Neural progenitor cell (in vitro differentiated cells): ENCODE data around the gene RAB31. TPM values are rescaled to one million over a fixed set of nuclear protein-coding genes. Genes with fewer than 3 reads are reported as not detected.

Source experiments
- DNase-seq: peaks from one replicate; pipeline ENCODE4 v3.0.0-alpha.2; 2016; ENCODE audit warnings: low spot score
- H2AFZ ChIP-seq: fragments of 200-600 bp; sonication (generic); replicated peaks from 2 replicates; pipeline ENCODE4 v1.6.1; 2016; ENCODE audit warnings: antibody characterized with exemption
- H3F3A ChIP-seq: fragments of 200-600 bp; sonication (generic); 2 replicates; pipeline ENCODE4 v1.6.1; 2016; ENCODE audit warnings: antibody characterized with exemption, low read depth
- H3K27ac ChIP-seq: fragments of 200-600 bp; sonication (generic); 2 replicates; pipeline ENCODE4 v1.5.1; 2016; ENCODE audit warnings: mild to moderate bottlenecking
- H3K27me3 ChIP-seq: fragments of 200-600 bp; sonication (generic); 2 replicates; pipeline ENCODE4 v1.6.1; 2016; ENCODE audit warnings: mild to moderate bottlenecking, moderate library complexity
- H3K36me3 ChIP-seq: fragments of 200-600 bp; sonication (generic); 2 replicates; pipeline ENCODE4 v1.5.1; 2016
- H3K4me1 ChIP-seq: fragments of 200-600 bp; sonication (generic); 2 replicates; pipeline ENCODE4 v1.6.1; 2016; ENCODE audit warnings: mixed run types
- H3K4me2 ChIP-seq: fragments of 200-600 bp; sonication (generic); 2 replicates; pipeline ENCODE4 v1.6.1; 2016
- H3K4me3 ChIP-seq: fragments of 200-600 bp; sonication (generic); 2 replicates; pipeline ENCODE4 v1.5.1; 2016
- H3K79me2 ChIP-seq: fragments of 200-600 bp; sonication (generic); 2 replicates; pipeline ENCODE4 v1.6.1; 2016; ENCODE audit warnings: low read depth
- H3K9ac ChIP-seq: fragments of 200-600 bp; sonication (generic); 2 replicates; pipeline ENCODE4 v1.6.1; 2016
- H3K9me3 ChIP-seq: fragments of 200-600 bp; sonication (generic); 2 replicates; pipeline ENCODE4 v1.5.1; 2016; ENCODE audit warnings: low read depth
- H4K20me1 ChIP-seq: fragments of 200-600 bp; sonication (generic); 2 replicates; pipeline ENCODE4 v1.6.1; 2016; ENCODE audit warnings: low read depth
- H3K27ac Mint-ChIP-seq: 3 replicates; pipeline ENCODE4 v1.8.0; 2021; ENCODE audit warnings: mixed read lengths
- H3K27me3 Mint-ChIP-seq: 2 replicates; pipeline ENCODE4 v1.8.0; 2022; ENCODE audit warnings: low read depth, mild to moderate bottlenecking, inconsistent platforms, moderate library complexity, mixed read lengths; ENCODE audit not compliant: insufficient read depth
- H3K36me3 Mint-ChIP-seq: 3 replicates; pipeline ENCODE4 v1.8.0; 2021; ENCODE audit warnings: mixed read lengths
- H3K4me1 Mint-ChIP-seq: 3 replicates; pipeline ENCODE4 v1.8.0; 2021; ENCODE audit warnings: mixed read lengths
- H3K4me3 Mint-ChIP-seq: 3 replicates; pipeline ENCODE4 v1.8.0; 2021; ENCODE audit warnings: mild to moderate bottlenecking, moderate library complexity, mixed read lengths
- H3K9me3 Mint-ChIP-seq: 3 replicates; pipeline ENCODE4 v1.8.0; 2020; ENCODE audit warnings: mixed read lengths
- CTCF ChIP-seq: fragments of 200-600 bp; sonication (generic); IDR thresholded peaks from 2 replicates; pipeline ENCODE4 v1.5.1; 2017; ENCODE audit warnings: antibody characterized with exemption, mild to moderate bottlenecking
- EZH2 ChIP-seq: fragments of 200-600 bp; sonication (generic); IDR thresholded peaks from 2 replicates; pipeline ENCODE4 v1.6.1; 2017; ENCODE audit warnings: antibody characterized with exemption, mild to moderate bottlenecking, moderate library complexity
- EZH2phosphoT487 ChIP-seq: fragments of 200-600 bp; sonication (generic); IDR thresholded peaks from 2 replicates; pipeline ENCODE4 v1.6.1; 2017; ENCODE audit warnings: antibody characterized with exemption
- total RNA-seq: library from RNA; depleted of rRNA; stranded (reverse); fragments of >200 nt; gene quantifications from 2 replicates; pipeline ENCODE4 v1.2.3, GENCODE V29; 2015; ENCODE audit warnings: low replicate concordance

The RAB31 gene
- total RNA-seq, 1 donor from 2014 or later: 5.0 TPM

- H3K9me3 Mint-ChIP-seq: no peaks in the 10 kb centered on the region
- H3K27me3 Mint-ChIP-seq: peaks cover 10% of the 10 kb centered on the region
- peaks cover 7% of the 10 kb centered on the region for H3K4me1 ChIP-seq
- no peaks in the 10 kb centered on the region for H3K27me3 ChIP-seq
- H3K36me3 ChIP-seq: no peaks in the 10 kb centered on the region
- H4K20me1 ChIP-seq: no peaks in the 10 kb centered on the region
- no peak overlapping the region for H3K4me2 ChIP-seq
- no peaks in the 10 kb centered on the region for H3K9me3 ChIP-seq
- no peak for TF ChIP-seq EZH2
- TF ChIP-seq EZH2phosphoT487: no peak
- TF ChIP-seq CTCF: no peak
- no peaks in the 10 kb centered on the region for H3F3A ChIP-seq
- H3K36me3 Mint-ChIP-seq: peaks cover 4% of the 10 kb centered on the region
- H3K4me3 Mint-ChIP-seq: no peak overlapping the region
- DNase-seq: no peak
- no peak overlapping the region for H2AFZ ChIP-seq
- no peak overlapping the region for H3K4me3 ChIP-seq
- no peak overlapping the region for H3K9ac ChIP-seq
- peaks cover 12% of the 10 kb centered on the region for H3K4me1 Mint-ChIP-seq
- no peak overlapping the region for H3K27ac Mint-ChIP-seq
- no peaks in the 10 kb centered on the region for H3K79me2 ChIP-seq
- no peak overlapping the region for H3K27ac ChIP-seq
Observed at GRCh38 chr18:9845256-9845655, 137.2 kb downstream of the RAB31 start.

GRCh38 chr18:9846162-9846925, 138.2 kb downstream of the RAB31 start:
- no peaks in the 10 kb centered on the region for H3K79me2 ChIP-seq
- TF ChIP-seq EZH2 (no peak), EZH2phosphoT487 (no peak), CTCF (no peak)
- H3K27ac Mint-ChIP-seq: no peak overlapping the region

DNA sequence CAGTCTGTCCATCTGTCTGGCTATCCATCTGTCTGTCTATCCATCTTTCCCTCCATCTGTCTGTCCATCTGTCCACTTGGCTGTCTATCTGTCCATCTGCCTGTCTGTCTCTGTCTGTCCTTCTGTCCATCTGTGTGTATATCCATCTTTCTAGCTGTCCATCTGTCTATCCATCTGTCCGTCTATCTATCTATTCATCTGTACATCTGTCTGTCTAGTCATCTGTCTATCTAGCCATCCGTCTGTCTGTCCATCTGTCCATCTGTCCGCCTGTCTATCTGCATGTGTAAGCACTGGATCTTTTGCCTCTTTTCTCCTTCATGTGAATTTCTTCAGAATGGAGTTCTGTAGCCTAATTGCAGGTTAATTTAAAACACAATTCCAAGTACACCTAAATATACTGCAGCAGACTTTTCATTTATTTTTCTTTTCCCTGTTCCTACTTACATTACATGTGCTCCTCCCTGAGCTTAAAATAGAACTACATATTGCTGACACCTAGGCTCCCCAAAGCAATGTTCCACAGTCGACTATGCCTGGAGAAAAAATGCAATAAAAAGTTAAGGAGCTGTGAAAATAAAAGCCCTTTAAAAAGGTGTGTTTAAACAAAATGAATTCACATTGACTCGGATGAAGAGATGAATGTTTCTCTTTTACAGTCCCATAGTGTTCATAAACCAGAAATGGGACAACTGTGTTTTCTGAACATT, 140.2 kb downstream of the RAB31 start:
- no peaks in the 10 kb centered on the region for H4K20me1 ChIP-seq
- no peaks in the 10 kb centered on the region for H3K27me3 ChIP-seq
- no peak overlapping the region for H3K27ac Mint-ChIP-seq
- H3K36me3 ChIP-seq: no peaks in the 10 kb centered on the region
- H3K4me3 Mint-ChIP-seq: no peak overlapping the region
- DNase-seq: no peak
- no peak overlapping the region for H3K9ac ChIP-seq
- H3K27me3 Mint-ChIP-seq: peaks cover 9% of the 10 kb centered on the region
- no peaks in the 10 kb centered on the region for H3K79me2 ChIP-seq
- no peak overlapping the region for H3K4me2 ChIP-seq
- H3K9me3 ChIP-seq: no peaks in the 10 kb centered on the region
- no peaks in the 10 kb centered on the region for H3F3A ChIP-seq
- H3K4me1 Mint-ChIP-seq: peaks cover 12% of the 10 kb centered on the region
- H3K36me3 Mint-ChIP-seq: peaks cover 2% of the 10 kb centered on the region
- peaks cover 7% of the 10 kb centered on the region for H3K4me1 ChIP-seq
- TF ChIP-seq EZH2: no peak
- no peak for TF ChIP-seq EZH2phosphoT487
- TF ChIP-seq CTCF: no peak
- H2AFZ ChIP-seq: no peak overlapping the region
- H3K4me3 ChIP-seq: no peak overlapping the region
- H3K9me3 Mint-ChIP-seq: no peaks in the 10 kb centered on the region
- no peak overlapping the region for H3K27ac ChIP-seq

More at GRCh38 chr18:9846162-9846925, 138.2 kb downstream of the RAB31 start:
- Histone ChIP-seq H3K9ac (no peak overlapping the region), H3F3A (no peaks in the 10 kb centered on the region), H3K4me1 (peaks cover 7% of the 10 kb centered on the region), H4K20me1 (no peaks in the 10 kb centered on the region), H3K9me3 (no peaks in the 10 kb centered on the region), H3K27ac (no peak overlapping the region), H3K36me3 (no peaks in the 10 kb centered on the region), H3K4me3 (no peak overlapping the region), H2AFZ (no peak overlapping the region), H3K27me3 (no peaks in the 10 kb centered on the region), H3K4me2 (no peak overlapping the region)
- Mint-ChIP-seq H3K4me1 (peaks cover 12% of the 10 kb centered on the region), H3K9me3 (no peaks in the 10 kb centered on the region), H3K27me3 (peaks cover 10% of the 10 kb centered on the region), H3K4me3 (no peak overlapping the region), H3K36me3 (peaks cover 4% of the 10 kb centered on the region)
- DNase-seq: no peak
